Endothelial cell of umbilical vein (primary cell): ENCODE results near the gene ENAH. TPM values are rescaled to one million over a fixed set of nuclear protein-coding genes. Genes with fewer than 3 reads are reported as not detected.

ENCODE experiments used
- BruUV-seq: library from RNA; stranded (reverse); fragments of 400-500 nt; replicated peaks from 2 replicates; lab custom pipeline; 2021; lab: Mats Ljungman, UMichigan
- CTCF ChIA-PET: fragments of 300-600, 350-600 bp; sonication (Branson Sonifier 250); formaldehyde crosslinking; loops from one replicate; lab custom pipeline; 2021; ENCODE audit warnings: antibody characterized with exemption, inconsistent platforms; lab: Charles Lee
- POLR2A ChIA-PET: fragments of 300-600, 350-600 bp; sonication (Branson Sonifier 250); formaldehyde crosslinking; loops from one replicate; lab custom pipeline; 2021; ENCODE audit warnings: antibody characterized with exemption, inconsistent platforms; lab: Charles Lee
- DNase-seq: peaks from one replicate; pipeline ENCODE4 v3.0.0-alpha.2; 2011; ENCODE audit warnings: low read depth, low spot score
- FAIRE-seq: peaks from 2 replicates; lab custom pipeline; 2011; peaks lifted over from hg19 to GRCh38; lab: Jason Lieb, UNC
- H2AFZ ChIP-seq: 2 replicates; pipeline ENCODE4 v1.6.0; 2012; ENCODE audit warnings: low read depth, low read length, control low read depth, inconsistent platforms
- H3K27ac ChIP-seq: 2 replicates; pipeline ENCODE4 v1.5.1; 2011; ENCODE audit warnings: low read depth, mild to moderate bottlenecking, control low read depth, low read length, moderate library complexity; ENCODE audit not compliant: insufficient read depth
- H3K27me3 ChIP-seq, 2 experiments: 2 replicates each; pipeline versions ENCODE4 v1.6.0 to v1.6.1; 2011; ENCODE audit warnings: low read length in 2 of 2, mixed read lengths in 1 of 2; ENCODE audit not compliant: control insufficient read depth in 2 of 2, insufficient read depth in 2 of 2
- H3K36me3 ChIP-seq, 2 experiments: 2 replicates in 1 of 2; 3 replicates in 1 of 2; pipeline ENCODE4 v1.5.1; 2011; ENCODE audit warnings: low read length in 2 of 2, mild to moderate bottlenecking in 1 of 2, moderate library complexity in 1 of 2; ENCODE audit not compliant: control insufficient read depth in 2 of 2, insufficient read depth in 2 of 2; ENCODE audit errors: extremely low read depth in 1 of 2
- H3K4me1 ChIP-seq: 3 replicates; pipeline ENCODE4 v1.5.1; 2011; ENCODE audit warnings: mild to moderate bottlenecking, low read length; ENCODE audit not compliant: control insufficient read depth, insufficient read depth; ENCODE audit errors: extremely low read depth
- H3K4me2 ChIP-seq: 2 replicates; pipeline ENCODE4 v1.6.1; 2011; ENCODE audit warnings: low read length, control low read depth, mixed read lengths; ENCODE audit not compliant: insufficient read depth
- H3K4me3 ChIP-seq, 3 experiments: fragments of 200-600 bp in 1 of 3; sonication (generic), shearing (Covaris generic) in 1 of 3; replicated peaks in 1 of 3; 2 replicates each; pipeline ENCODE4 v1.5.1; 2011 to 2016; ENCODE audit warnings: control low read depth in 3 of 3, low read length in 3 of 3, mild to moderate bottlenecking in 2 of 3, inconsistent platforms in 1 of 3, low read depth in 1 of 3, moderate library complexity in 1 of 3; ENCODE audit not compliant: insufficient read depth in 1 of 3
- H3K79me2 ChIP-seq: 2 replicates; pipeline ENCODE4 v1.6.0; 2012; ENCODE audit warnings: low read length, inconsistent platforms; ENCODE audit not compliant: control insufficient read depth, insufficient read depth
- H3K9ac ChIP-seq: replicated peaks from 2 replicates; pipeline ENCODE3; 2011; ENCODE audit warnings: low read length, control low read depth; ENCODE audit not compliant: insufficient read depth; ENCODE audit errors: extremely low read depth
- H3K9me1 ChIP-seq: replicated peaks from 3 replicates; pipeline ENCODE4 v1.6.0; 2011; ENCODE audit warnings: mild to moderate bottlenecking, low read length; ENCODE audit not compliant: control insufficient read depth, insufficient read depth; ENCODE audit errors: extremely low read depth
- H3K9me3 ChIP-seq: replicated peaks from 2 replicates; pipeline ENCODE4 v1.5.1; 2012; ENCODE audit warnings: low read length, inconsistent platforms; ENCODE audit not compliant: control insufficient read depth, insufficient read depth
- H4K20me1 ChIP-seq: replicated peaks from 2 replicates; pipeline ENCODE3; 2011; ENCODE audit warnings: mild to moderate bottlenecking, low read length; ENCODE audit not compliant: control insufficient read depth, insufficient read depth; ENCODE audit errors: extremely low read depth
- CTCF ChIP-seq, 2 donors: IDR thresholded peaks; 1 replicate in 1 of 2; 2 replicates in 1 of 2; pipeline ENCODE4 v1.5.1; 2011; ENCODE audit warnings: low read length in 2 of 2, mild to moderate bottlenecking in 2 of 2, moderate library complexity in 2 of 2, control low read depth in 1 of 2, inconsistent platforms in 1 of 2, low read depth in 1 of 2; ENCODE audit not compliant: insufficient read depth in 1 of 2; ENCODE audit errors: extremely low read depth in 1 of 2
- EZH2 ChIP-seq: IDR thresholded peaks from 2 replicates; pipeline ENCODE4 v1.6.1; 2012; ENCODE audit warnings: borderline replicate concordance, low read depth, mild to moderate bottlenecking, moderate library complexity, low read length, inconsistent platforms; ENCODE audit not compliant: severe bottlenecking
- FOS ChIP-seq: IDR thresholded peaks from 2 replicates; pipeline ENCODE4 v1.6.1; 2011; ENCODE audit warnings: mild to moderate bottlenecking, low read length, moderate library complexity, borderline replicate concordance; ENCODE audit not compliant: insufficient read depth
- GATA2 ChIP-seq: IDR thresholded peaks from 2 replicates; pipeline ENCODE4 v1.7.0; 2011; ENCODE audit warnings: low read depth, mild to moderate bottlenecking, moderate library complexity, mixed read lengths, low read length; ENCODE audit not compliant: insufficient read length, insufficient read depth
- JUN ChIP-seq: IDR thresholded peaks from 2 replicates; pipeline ENCODE4 v1.6.1; 2011; ENCODE audit warnings: borderline replicate concordance, low read depth; ENCODE audit not compliant: insufficient read length, insufficient read depth
- MAX ChIP-seq: IDR thresholded peaks from 2 replicates; pipeline ENCODE4 v1.6.1; 2011; ENCODE audit not compliant: insufficient read depth, insufficient read length
- MYC ChIP-seq: IDR thresholded peaks from one replicate; pipeline ENCODE4 v1.6.1; 2011; ENCODE audit warnings: mild to moderate bottlenecking, low read depth, low read length
- POLR2A ChIP-seq: IDR thresholded peaks from 2 replicates; pipeline ENCODE4 v1.6.1; 2012; ENCODE audit warnings: low read depth, mild to moderate bottlenecking, control low read depth, low read length
- POLR2AphosphoS5 ChIP-seq: IDR thresholded peaks from 2 replicates; pipeline ENCODE4 v1.6.1; 2012; ENCODE audit warnings: low read depth, mild to moderate bottlenecking, control low read depth, low read length, moderate library complexity; ENCODE audit not compliant: insufficient read depth
- dilution Hi-C: fragments of 300-500 bp; cut with MboI; formaldehyde crosslinking; loops from one replicate; pipeline ENCODE4 v1.15.0; 2019; ENCODE audit warnings: low sequenced_read_pairs; ENCODE audit not compliant: extremely low pct_ligation_motif_present
- intact Hi-C: fragments of 100-400 bp; cut with micrococcal nuclease; formaldehyde crosslinking; loops from one replicate; pipeline ENCODE4 v1.10.0; 2022
- polyA plus RNA-seq, 4 experiments: library from polyadenylated mRNA; depleted of rRNA in 3 of 4; stranded (reverse) in 3 of 4; unstranded in 1 of 4; fragments of >200 nt; gene quantifications; 2 replicates each; pipeline versions ENCODE4 v1.2.1 to v1.2.3, GENCODE V29; 2011 to 2012; ENCODE audit warnings: missing spikeins in 1 of 4
- total RNA-seq: library from RNA; stranded (reverse); gene quantifications from 2 replicates; pipeline ENCODE4 v1.2.3, GENCODE V29; 2021

Gene ENAH
- total and polyA plus RNA-seq, 2 donors (not counting 3 experiments of a cell fraction or from before 2014, with no cell fraction given): 19.9 to 95.6 TPM

- H4K20me1 ChIP-seq: no peaks in the 10 kb centered on the region
- H3K27ac ChIP-seq: no peak overlapping the region
- DNase-seq: no peak
- FAIRE-seq: no peak
- H2AFZ ChIP-seq: no peak overlapping the region
- POLR2A ChIA-PET: no interaction called here
- no peak overlapping the region for H3K9ac ChIP-seq
- BruUV-seq: no TSS peak
- intact Hi-C loops (no loop called here), dilution Hi-C loops (no loop called here)
- H3K27me3 ChIP-seq: no peaks in the 10 kb centered on the region
- no peak for TF ChIP-seq POLR2A
- TF ChIP-seq EZH2: no peak
- TF ChIP-seq MYC: no peak
- TF ChIP-seq MAX: no peak
- no peak for TF ChIP-seq JUN
- TF ChIP-seq CTCF (IDR thresholded peaks at IDR 0.05; ENCODE audit: extremely low read depth in 1 of 2, insufficient read depth in 1 of 2, low read depth in 1 of 2, low read length in 2 of 2): no peak
- no peak for TF ChIP-seq FOS
- TF ChIP-seq GATA2: no peak
- TF ChIP-seq POLR2AphosphoS5: no peak
- H3K36me3 ChIP-seq: peaks cover 3 to 5% of the 10 kb centered on the region in 2 experiments
- H3K9me3 ChIP-seq: no peaks in the 10 kb centered on the region
- H3K4me2 ChIP-seq: no peak overlapping the region
- H3K4me1 ChIP-seq: peaks cover 2% of the 10 kb centered on the region
- no peaks in the 10 kb centered on the region for H3K79me2 ChIP-seq
- H3K4me3 ChIP-seq: no peak overlapping the region
- no peaks in the 10 kb centered on the region for H3K9me1 ChIP-seq
- CTCF ChIA-PET: no interaction called here
Measured at GRCh38 chr1:225494789-225495359, 158.0 kb downstream of the ENAH start.
